NT2/D1 (cell line): ENCODE data around the gene DISC1.

Experiments used
- DNase-seq: peaks from one replicate; pipeline ENCODE4 v3.0.0-alpha.2; 2011; ENCODE audit warnings: low read depth, low spot score
- H3K27me3 ChIP-seq: 2 replicates; pipeline ENCODE4 v1.6.0; 2011; ENCODE audit warnings: mild to moderate bottlenecking; ENCODE audit not compliant: insufficient read length, insufficient read depth
- H3K36me3 ChIP-seq: 2 replicates; pipeline ENCODE4 v1.6.1; 2011; ENCODE audit warnings: mild to moderate bottlenecking, low read length, mixed read lengths; ENCODE audit not compliant: insufficient read depth, insufficient read length
- H3K4me1 ChIP-seq: 2 replicates; pipeline ENCODE4 v1.5.1; 2011; ENCODE audit not compliant: insufficient read depth, insufficient read length
- H3K4me3 ChIP-seq: 2 replicates; pipeline ENCODE4 v1.5.1; 2011; ENCODE audit warnings: low read depth; ENCODE audit not compliant: insufficient read length
- H3K9ac ChIP-seq: 2 replicates; pipeline ENCODE4 v1.6.0; 2011; ENCODE audit warnings: low read depth; ENCODE audit not compliant: insufficient read length
- H3K9me3 ChIP-seq: 2 replicates; pipeline ENCODE4 v1.5.1; 2011; ENCODE audit warnings: mild to moderate bottlenecking, low read length; ENCODE audit not compliant: insufficient read depth
- SUZ12 ChIP-seq: IDR thresholded peaks from 2 replicates; pipeline ENCODE4 v1.6.1; 2011; ENCODE audit not compliant: insufficient read length, insufficient read depth; ENCODE audit errors: extremely low read depth
- YY1 ChIP-seq: IDR thresholded peaks from 2 replicates; pipeline ENCODE4 v1.6.1; 2011; ENCODE audit not compliant: insufficient read length, insufficient read depth
- ZNF274 ChIP-seq: IDR thresholded peaks from 2 replicates; pipeline ENCODE4 v1.6.1; 2011; ENCODE audit warnings: mild to moderate bottlenecking, low read depth, low read length

The DISC1 gene

DNA sequence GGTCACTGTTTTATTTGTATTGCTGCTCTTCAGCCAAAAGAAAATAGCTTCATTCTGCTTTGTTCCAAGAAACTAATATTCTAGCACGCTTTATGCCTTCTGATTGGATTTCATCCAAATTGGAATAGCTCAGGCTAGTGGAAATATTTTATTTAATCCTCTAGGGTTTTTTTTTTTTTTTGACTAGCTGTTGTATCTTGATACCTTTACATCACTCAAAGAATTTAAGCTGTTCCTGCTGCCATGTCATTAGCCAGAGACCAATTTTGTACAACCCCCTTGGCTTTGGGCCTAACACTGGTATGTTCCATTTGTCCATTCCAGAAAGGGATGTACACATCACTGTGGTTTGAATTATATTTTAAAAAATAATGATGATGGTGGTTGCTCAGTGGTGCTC is 103.0 kb downstream of the DISC1 start:
- H3K4me1 ChIP-seq: no peaks in the 10 kb centered on the region
- H3K9me3 ChIP-seq: peaks cover 13% of the 10 kb centered on the region
- TF ChIP-seq SUZ12 (no peak), YY1 (no peak), ZNF274 (no peak)
- no peak for DNase-seq
- H3K36me3 ChIP-seq: no peaks in the 10 kb centered on the region
- no peaks in the 10 kb centered on the region for H3K27me3 ChIP-seq
- H3K9ac ChIP-seq: no peak overlapping the region
- H3K4me3 ChIP-seq: no peak overlapping the region

DNA sequence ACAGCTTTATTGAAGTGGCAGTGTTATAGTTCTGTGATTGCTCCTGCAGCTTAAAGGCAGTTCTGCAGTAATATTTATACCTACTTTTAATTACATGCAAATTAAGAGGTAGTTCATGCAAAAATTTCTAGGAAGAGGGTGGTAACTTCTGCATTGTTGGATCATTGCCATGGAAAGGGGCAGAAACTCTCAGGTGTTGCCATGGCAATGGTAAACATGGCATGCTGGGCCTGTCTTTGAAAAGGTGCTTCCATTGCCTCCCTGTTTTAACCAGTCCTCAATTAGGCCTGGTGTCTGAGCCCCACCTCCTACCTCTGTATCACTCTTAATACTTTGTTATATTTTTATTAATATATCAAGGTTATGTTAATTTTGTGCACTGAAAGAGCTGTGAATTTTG is 104.7 kb downstream of the DISC1 start:
- H3K27me3 ChIP-seq: no peaks in the 10 kb centered on the region

DNA sequence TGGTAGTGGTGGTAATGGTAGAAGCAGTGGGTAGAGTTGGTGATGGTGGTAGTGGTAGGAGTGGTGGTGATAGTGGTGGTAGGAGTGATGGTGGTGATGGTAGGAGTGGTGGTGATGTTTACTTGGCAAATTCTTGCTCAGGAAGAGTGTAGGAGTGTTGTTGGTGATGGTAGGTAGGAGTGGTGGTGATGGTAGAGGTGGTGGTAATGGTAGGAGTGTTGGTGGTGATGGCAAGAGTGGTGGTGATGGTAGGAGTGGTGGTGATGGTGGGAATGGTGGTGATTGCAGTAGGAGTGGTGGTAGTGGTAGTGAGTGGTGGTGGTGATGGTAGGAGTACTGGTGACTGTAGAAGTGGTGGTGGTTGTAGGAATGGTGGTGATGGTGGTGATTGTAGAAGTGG is 106.5 kb downstream of the DISC1 start:
- Histone ChIP-seq H3K36me3 (no peaks in the 10 kb centered on the region), H3K4me3 (no peak overlapping the region), H3K4me1 (no peaks in the 10 kb centered on the region), H3K27me3 (no peaks in the 10 kb centered on the region), H3K9ac (no peak overlapping the region), H3K9me3 (peaks cover 13% of the 10 kb centered on the region)
- TF ChIP-seq ZNF274: no peak
- TF ChIP-seq SUZ12: no peak
- no peak for TF ChIP-seq YY1
- DNase-seq: no peak

More for the DNA sequence above, 104.7 kb downstream of the DISC1 start:
- Histone ChIP-seq H3K9me3 (peaks cover 13% of the 10 kb centered on the region), H3K36me3 (no peaks in the 10 kb centered on the region), H3K4me1 (no peaks in the 10 kb centered on the region), H3K9ac (no peak overlapping the region), H3K4me3 (no peak overlapping the region)
- DNase-seq: no peak
- no peak for TF ChIP-seq SUZ12
- TF ChIP-seq YY1: no peak
- no peak for TF ChIP-seq ZNF274

DNA sequence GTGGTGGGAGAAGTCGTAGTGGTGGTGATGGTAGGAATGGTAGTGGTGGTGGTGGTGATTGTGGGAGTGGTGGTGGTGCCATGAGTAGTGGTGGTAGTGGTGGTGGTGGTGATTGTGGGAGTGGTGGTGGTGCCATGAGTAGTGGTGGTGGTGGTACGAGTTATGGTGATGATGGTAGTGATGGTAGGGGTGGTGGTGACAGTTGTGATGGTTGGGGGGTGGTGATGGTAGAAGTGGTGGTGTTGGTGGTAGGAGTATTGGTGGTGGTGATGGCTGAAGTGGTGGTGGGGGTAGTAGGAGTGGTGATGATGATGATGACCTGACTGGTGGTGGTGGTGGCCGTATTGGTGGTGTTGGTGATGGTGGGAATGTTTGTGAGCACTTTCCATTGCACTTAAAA is 107.1 kb downstream of the DISC1 start:
- no peak overlapping the region for H3K9ac ChIP-seq
- DNase-seq: no peak
- H3K27me3 ChIP-seq: no peaks in the 10 kb centered on the region
- H3K36me3 ChIP-seq: no peaks in the 10 kb centered on the region
- peaks cover 13% of the 10 kb centered on the region for H3K9me3 ChIP-seq
- no peaks in the 10 kb centered on the region for H3K4me1 ChIP-seq
- TF ChIP-seq YY1 (no peak), ZNF274 (no peak), SUZ12 (no peak)
- no peak overlapping the region for H3K4me3 ChIP-seq

DNA sequence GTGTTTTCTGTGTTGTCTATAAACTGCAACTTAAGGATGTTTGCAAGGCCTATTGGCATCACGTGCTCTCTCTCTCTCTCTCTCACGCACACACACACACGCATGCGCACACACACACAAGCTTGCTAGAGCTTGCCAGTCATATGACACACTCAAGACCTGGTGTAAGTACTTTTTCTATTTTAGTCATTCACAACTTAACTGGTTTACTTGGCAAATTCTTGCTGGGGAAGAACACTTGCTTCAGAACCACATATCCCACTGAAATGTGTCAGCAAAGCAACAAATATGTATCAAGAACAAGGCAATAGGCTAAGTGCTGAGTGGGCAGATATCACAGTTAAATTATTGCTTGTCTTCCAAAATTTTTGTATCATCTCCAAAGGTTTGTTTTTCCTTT is 107.8 kb downstream of the DISC1 start:
- no peak for DNase-seq
- H3K4me3 ChIP-seq: no peak overlapping the region
- H3K9me3 ChIP-seq: peaks cover 13% of the 10 kb centered on the region
- no peaks in the 10 kb centered on the region for H3K27me3 ChIP-seq
- H3K36me3 ChIP-seq: no peaks in the 10 kb centered on the region
- no peak overlapping the region for H3K9ac ChIP-seq
- H3K4me1 ChIP-seq: no peaks in the 10 kb centered on the region
- TF ChIP-seq SUZ12 (no peak), ZNF274 (no peak), YY1 (no peak)

DNA sequence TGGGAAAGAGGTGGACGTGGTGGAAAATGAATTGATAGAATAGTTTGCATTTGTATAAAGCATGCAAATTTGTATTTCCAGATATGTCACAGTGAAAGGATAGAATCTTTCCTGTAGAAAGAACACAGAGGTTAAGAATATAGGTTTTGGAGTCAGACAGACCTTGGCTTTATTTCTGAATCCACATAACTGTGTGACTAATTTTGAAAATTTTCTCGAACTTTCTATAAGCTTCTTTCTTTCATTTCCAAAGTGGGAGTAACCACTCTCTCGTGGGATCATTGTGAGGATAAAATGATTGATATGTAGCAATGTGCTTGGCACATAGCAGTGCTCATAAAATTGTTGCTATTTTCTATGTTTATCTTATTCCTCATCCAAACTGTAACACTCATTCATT is 108.8 kb downstream of the DISC1 start:
- no peaks in the 10 kb centered on the region for H3K36me3 ChIP-seq
- H3K27me3 ChIP-seq: no peaks in the 10 kb centered on the region
- peaks cover 11% of the 10 kb centered on the region for H3K9me3 ChIP-seq
- no peak for DNase-seq
- TF ChIP-seq SUZ12 (no peak), ZNF274 (no peak), YY1 (no peak)
- H3K9ac ChIP-seq: no peak overlapping the region
- no peak overlapping the region for H3K4me3 ChIP-seq
- no peaks in the 10 kb centered on the region for H3K4me1 ChIP-seq

DNA sequence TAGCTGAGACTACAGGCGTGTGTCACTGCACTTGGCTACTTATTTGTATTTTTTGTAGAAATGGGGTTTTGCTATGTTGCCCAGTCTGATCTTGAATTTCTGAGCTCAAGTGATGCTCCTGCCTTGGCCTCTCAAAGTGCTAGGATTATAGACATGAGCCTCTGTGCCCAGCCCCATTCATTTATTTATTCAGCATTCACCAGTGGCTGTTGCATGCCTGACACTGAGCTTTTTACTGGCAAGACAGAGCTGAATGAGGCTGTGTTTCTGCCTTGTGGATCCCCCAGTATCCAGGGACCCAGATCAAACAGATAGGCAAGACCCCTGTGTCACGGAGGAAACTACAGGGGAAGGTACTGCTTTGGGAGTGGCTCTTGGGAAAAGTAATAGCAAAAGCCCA is 109.4 kb downstream of the DISC1 start:
- Histone ChIP-seq H3K36me3 (no peaks in the 10 kb centered on the region), H3K4me1 (no peaks in the 10 kb centered on the region), H3K27me3 (no peaks in the 10 kb centered on the region), H3K9me3 (peaks cover 6% of the 10 kb centered on the region), H3K4me3 (no peak overlapping the region), H3K9ac (no peak overlapping the region)
- no peak for DNase-seq
- TF ChIP-seq SUZ12 (no peak), YY1 (no peak), ZNF274 (no peak)

DNA sequence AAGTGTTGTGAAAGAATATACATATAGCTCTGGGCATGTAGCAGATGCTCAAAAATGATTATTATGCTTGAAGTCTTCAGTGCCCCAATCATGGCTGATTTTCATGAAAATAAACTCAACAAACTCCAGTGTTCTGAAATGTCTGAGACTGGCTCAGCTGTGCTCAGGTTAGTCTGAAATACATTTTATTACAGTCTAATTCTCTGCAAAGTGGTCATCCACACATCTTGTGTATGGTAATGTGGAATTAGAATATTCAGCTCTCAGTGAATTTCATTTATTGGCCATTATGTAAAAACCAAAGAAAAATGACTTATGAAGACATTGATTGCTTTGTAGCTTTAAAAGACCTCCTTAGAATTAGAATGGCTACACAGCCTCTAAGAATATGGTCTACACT is 109.9 kb downstream of the DISC1 start:
- Histone ChIP-seq H3K9ac (no peak overlapping the region), H3K9me3 (peaks cover under 1% of the 10 kb centered on the region; the same call in 1 of the 2 replicates), H3K27me3 (no peaks in the 10 kb centered on the region), H3K4me1 (no peaks in the 10 kb centered on the region), H3K4me3 (no peak overlapping the region), H3K36me3 (no peaks in the 10 kb centered on the region)
- no peak for DNase-seq
- TF ChIP-seq YY1: no peak
- no peak for TF ChIP-seq SUZ12
- no peak for TF ChIP-seq ZNF274
